Fibroblast of villous mesenchyme (primary cell): ENCODE results near the gene PSAP. TPM values are rescaled to one million over a fixed set of nuclear protein-coding genes. Genes with fewer than 3 reads are reported as not detected.

ENCODE experiments used
- DNase-seq: peaks from one replicate; pipeline ENCODE4 v3.0.0-alpha.2; 2010; ENCODE audit warnings: low read depth
- H3K4me3 ChIP-seq: 2 replicates; pipeline ENCODE4 v1.5.1; 2011; ENCODE audit warnings: low read depth, mild to moderate bottlenecking, low read length
- CTCF ChIP-seq: IDR thresholded peaks from 2 replicates; pipeline ENCODE4 v1.5.1; 2012; ENCODE audit warnings: low read depth, mild to moderate bottlenecking, low read length; ENCODE audit not compliant: insufficient read depth
- total RNA-seq: library from RNA; depleted of rRNA; stranded (reverse); fragments of >200 nt; gene quantifications from 2 replicates; pipeline ENCODE4 v1.2.3, GENCODE V29; 2012

The PSAP gene
- total RNA-seq, 1 donor: 521 TPM

- no peak overlapping the region for H3K4me3 ChIP-seq
- TF ChIP-seq CTCF: peak; percentile 86
- DNase-seq: peak; percentile 46
Observed at GRCh38 chr10:71812016-71812912, 38.8 kb downstream of the PSAP start.

- TF ChIP-seq CTCF: no peak
- no peak overlapping the region for H3K4me3 ChIP-seq
- DNase-seq: no peak
Observed at GRCh38 chr10:71811351-71811750, 39.7 kb downstream of the PSAP start.

- DNase-seq: no peak
Observed at GRCh38 chr10:71810048-71810750, 40.9 kb downstream of the PSAP start.

GRCh38 chr10:71809628-71810027 is 41.4 kb downstream of the PSAP start:
- no peak for DNase-seq
- TF ChIP-seq CTCF: no peak
- H3K4me3 ChIP-seq: no peak overlapping the region

More at GRCh38 chr10:71810048-71810750, 40.9 kb downstream of the PSAP start:
- H3K4me3 ChIP-seq: no peak overlapping the region
- no peak for TF ChIP-seq CTCF

- DNase-seq: no peak
- no peak overlapping the region for H3K4me3 ChIP-seq
- no peak for TF ChIP-seq CTCF
Observed at GRCh38 chr10:71807557-71808510, 43.2 kb downstream of the PSAP start.
